Left lung (tissue), 10 donors: ENCODE data around the gene LPAR1. TPM values are rescaled to one million over a fixed set of nuclear protein-coding genes. Genes with fewer than 3 reads are reported as not detected.

Experiments
- ATAC-seq: fragments of 200-7000 bp; cut with Tn5 transposase; one replicate; pipeline ENCODE4 v1.9.1; 2020; ENCODE audit warnings: moderate library complexity
- DNase-seq, 4 donors: peaks; one replicate each; pipeline ENCODE4 v3.0.0-alpha.2; 2013 to 2020
- H3K27ac ChIP-seq, 2 donors: fragments of 200-600 bp; sonication (generic) in 1 of 2; one replicate each; pipeline versions ENCODE4 v1.5.0 to v1.8.0; 2020 to 2021
- H3K27me3 ChIP-seq, 2 donors: fragments of 200-600 bp; sonication (generic) in 1 of 2; one replicate each; pipeline versions ENCODE4 v1.5.0 to v1.8.0; 2020 to 2021
- H3K36me3 ChIP-seq, 2 donors: fragments of 200-600 bp; sonication (generic) in 1 of 2; one replicate each; pipeline versions ENCODE4 v1.5.0 to v1.8.0; 2020 to 2021
- H3K4me1 ChIP-seq, 2 donors: fragments of 200-600 bp; one replicate each; pipeline ENCODE4 v1.8.0; 2021
- H3K4me3 ChIP-seq, 2 donors: fragments of 200-600 bp; sonication (generic) in 1 of 2; one replicate each; pipeline versions ENCODE4 v1.5.0 to v1.8.0; 2020 to 2021; ENCODE audit warnings: mild to moderate bottlenecking in 1 of 2
- H3K9me3 ChIP-seq, 2 donors: fragments of 200-600 bp; sonication (generic) in 1 of 2; one replicate each; pipeline versions ENCODE4 v1.5.0 to v1.8.0; 2020 to 2021
- intact Hi-C, 2 donors: fragments of 100-400 bp; cut with DNase I; formaldehyde crosslinking; loops; one replicate each; pipeline versions ENCODE4 v1.11.2 to v1.14.2; 2022
- polyA plus RNA-seq, 6 donors: library from polyadenylated mRNA; unstranded; fragments of 120-200 nt; gene quantifications; one replicate each; pipeline ENCODE4 v1.2.1, GENCODE V29; 2013; ENCODE audit not compliant: insufficient read length in 6 of 6
- total RNA-seq, 2 donors: library from RNA; stranded (reverse); fragmentation: NEBNext Ultra II Directional; extraction: Animal tissue kit (Norgen Biotek cat#: 25700); gene quantifications; one replicate each; pipeline ENCODE4 v1.2.1, GENCODE V29; 2021
- TF ChIP-seq, protein P1 (sequence below), 2 donors: fragments of 200-600 bp; sonication (generic) in 1 of 2; IDR thresholded peaks; one replicate each; pipeline versions ENCODE4 v1.5.0 to v1.8.0; 2021; ENCODE audit warnings: antibody characterized with exemption in 2 of 2
- donor health status: DM: no; HTN: yes; CAD: no.
- donor health status: DM: no; HTN: no; CAD: no.

LPAR1 gene
- total and polyA plus RNA-seq, 8 donors, result 23.3 to 72.7 (median 60.7) TPM

DNA sequence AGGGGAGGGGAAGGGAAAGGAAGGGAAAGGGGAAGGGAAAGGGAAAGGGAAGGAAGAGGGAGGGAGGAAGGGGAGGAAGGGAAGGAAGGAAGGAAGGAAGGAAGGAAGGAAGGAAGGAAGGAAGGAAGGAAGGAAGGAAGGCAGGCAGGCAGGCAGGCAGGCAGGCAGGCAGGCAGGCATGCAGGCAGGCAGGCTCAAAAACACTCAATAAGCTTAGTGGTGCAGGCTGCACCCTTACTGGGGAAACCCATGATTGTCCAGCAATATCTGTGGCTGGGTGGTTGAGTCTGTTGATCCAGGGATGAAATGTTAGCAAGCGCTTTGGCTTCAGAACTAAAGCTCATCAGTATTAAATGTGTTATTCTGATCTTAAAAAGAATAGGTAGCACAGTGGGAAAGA lies 145.6 kb downstream of the LPAR1 start:
- Histone ChIP-seq H3K4me3 (no peak overlapping the region), H3K9me3 (no peaks in the 10 kb centered on the region), H3K27ac (no peak overlapping the region), H3K27me3 (no peaks in the 10 kb centered on the region), H3K4me1 (peaks cover 0 to 7% of the 10 kb centered on the region in 2 donors), H3K36me3 (no peaks in the 10 kb centered on the region)
- ATAC-seq, result no peak
- DNase-seq, result no peak
- TF ChIP-seq, protein P1, sequence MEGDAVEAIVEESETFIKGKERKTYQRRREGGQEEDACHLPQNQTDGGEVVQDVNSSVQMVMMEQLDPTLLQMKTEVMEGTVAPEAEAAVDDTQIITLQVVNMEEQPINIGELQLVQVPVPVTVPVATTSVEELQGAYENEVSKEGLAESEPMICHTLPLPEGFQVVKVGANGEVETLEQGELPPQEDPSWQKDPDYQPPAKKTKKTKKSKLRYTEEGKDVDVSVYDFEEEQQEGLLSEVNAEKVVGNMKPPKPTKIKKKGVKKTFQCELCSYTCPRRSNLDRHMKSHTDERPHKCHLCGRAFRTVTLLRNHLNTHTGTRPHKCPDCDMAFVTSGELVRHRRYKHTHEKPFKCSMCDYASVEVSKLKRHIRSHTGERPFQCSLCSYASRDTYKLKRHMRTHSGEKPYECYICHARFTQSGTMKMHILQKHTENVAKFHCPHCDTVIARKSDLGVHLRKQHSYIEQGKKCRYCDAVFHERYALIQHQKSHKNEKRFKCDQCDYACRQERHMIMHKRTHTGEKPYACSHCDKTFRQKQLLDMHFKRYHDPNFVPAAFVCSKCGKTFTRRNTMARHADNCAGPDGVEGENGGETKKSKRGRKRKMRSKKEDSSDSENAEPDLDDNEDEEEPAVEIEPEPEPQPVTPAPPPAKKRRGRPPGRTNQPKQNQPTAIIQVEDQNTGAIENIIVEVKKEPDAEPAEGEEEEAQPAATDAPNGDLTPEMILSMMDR (IDR thresholded peaks at IDR 0.05), result no peak
- intact Hi-C loops, result no loop called here

DNA sequence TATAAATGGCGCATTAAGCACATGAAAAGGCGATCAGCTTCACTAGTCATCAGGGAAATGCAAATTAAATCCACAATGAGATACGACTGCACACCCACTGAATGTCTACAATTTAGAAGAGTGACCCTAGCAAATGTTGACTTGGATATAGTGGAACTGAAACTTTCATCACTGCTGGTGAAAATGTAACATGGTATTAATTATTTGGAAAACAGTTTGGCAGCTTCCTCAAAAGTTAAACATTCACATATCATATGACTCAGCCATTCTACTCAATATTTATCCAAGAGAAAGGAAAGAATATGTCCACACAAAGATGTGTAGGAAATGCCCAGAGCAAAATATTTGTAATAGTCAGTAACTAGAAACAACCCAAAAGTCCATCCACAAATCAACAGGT lies 146.5 kb downstream of the LPAR1 start:
- DNase-seq (no peak), ATAC-seq (no peak)
- intact Hi-C loops, result no loop called here
- no peak overlapping the region for H3K27ac ChIP-seq
- H3K4me3 ChIP-seq, result no peak overlapping the region
- peaks cover 0 to 7% of the 10 kb centered on the region in 2 donors for H3K4me1 ChIP-seq
- no peaks in the 10 kb centered on the region for H3K36me3 ChIP-seq
- no peaks in the 10 kb centered on the region for H3K9me3 ChIP-seq
- TF ChIP-seq, protein P1 (IDR thresholded peaks at IDR 0.05), result no peak
- H3K27me3 ChIP-seq, result no peaks in the 10 kb centered on the region

DNA sequence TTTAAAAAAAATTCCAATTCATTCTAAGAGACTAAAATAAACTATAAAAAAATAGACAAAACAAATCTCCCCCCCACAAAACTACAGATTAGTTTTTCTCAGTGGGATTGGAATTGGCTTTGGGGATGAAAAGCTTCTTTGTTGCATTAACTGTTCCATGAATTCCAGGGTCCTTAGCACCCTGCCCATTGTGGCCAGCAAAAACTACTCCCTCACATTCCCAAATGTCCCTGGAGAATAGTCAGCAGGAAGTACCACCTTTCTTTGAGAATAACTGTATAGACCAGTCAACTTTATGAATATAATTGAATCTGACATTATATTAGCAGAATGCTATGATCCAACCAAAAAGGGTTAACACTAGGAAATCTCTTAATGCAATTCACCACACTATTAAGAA lies 147.9 kb downstream of the LPAR1 start:
- Histone ChIP-seq H3K27me3 (no peaks in the 10 kb centered on the region), H3K27ac (no peak overlapping the region), H3K4me3 (no peak overlapping the region), H3K36me3 (no peaks in the 10 kb centered on the region), H3K4me1 (peaks cover 0 to 7% of the 10 kb centered on the region in 2 donors), H3K9me3 (no peaks in the 10 kb centered on the region)
- TF ChIP-seq, protein P1 (IDR thresholded peaks at IDR 0.05), result no peak
- intact Hi-C loops, result no loop called here
- ATAC-seq (no peak), DNase-seq (no peak)

DNA sequence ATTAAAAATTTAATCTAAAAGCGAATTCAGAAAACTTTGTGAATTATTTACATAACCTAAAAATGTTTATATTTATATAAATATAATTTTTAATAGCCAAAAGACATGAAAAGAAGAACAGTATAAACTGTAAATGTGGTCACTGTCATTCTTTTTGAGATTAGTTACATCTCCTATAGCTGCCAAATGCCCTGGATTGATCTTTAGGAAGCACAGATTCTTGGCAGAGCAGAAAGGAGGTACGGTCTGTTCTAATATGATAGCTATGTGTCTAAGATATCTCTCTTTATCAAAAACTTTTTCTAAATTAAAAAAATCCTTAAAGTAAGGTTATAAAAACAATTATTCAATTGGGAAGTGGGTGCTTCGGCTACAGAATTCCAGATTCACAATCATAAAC lies 151.0 kb downstream of the LPAR1 start:
- Histone ChIP-seq H3K27ac (peak overlapping the region; percentile 16), H3K9me3 (no peaks in the 10 kb centered on the region), H3K27me3 (no peaks in the 10 kb centered on the region), H3K4me1 (peaks cover 0 to 7% of the 10 kb centered on the region in 2 donors), H3K36me3 (no peaks in the 10 kb centered on the region), H3K4me3 (no peak overlapping the region)
- DNase-seq, result no peak
- TF ChIP-seq, protein P1 (IDR thresholded peaks at IDR 0.05), result no peak
- ATAC-seq, result no peak
- intact Hi-C loops, result no loop called here

DNA sequence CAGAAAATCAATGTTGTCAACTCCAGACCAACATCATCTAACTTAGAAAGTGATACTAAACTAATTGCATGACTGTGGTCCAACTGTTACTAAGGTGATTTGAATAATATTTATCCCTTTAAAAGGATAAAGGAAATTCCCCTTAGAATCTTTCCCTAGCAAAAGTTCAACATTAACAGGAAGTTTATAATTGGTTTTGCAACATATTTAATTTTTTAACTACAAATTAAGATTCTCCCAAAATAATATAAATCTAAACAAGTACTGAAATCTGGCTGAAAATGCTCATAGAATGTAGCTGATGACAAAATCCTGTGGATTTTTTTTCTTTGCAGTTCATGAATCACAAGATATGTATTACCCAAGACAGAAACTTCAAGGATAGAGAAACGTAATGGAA lies 151.4 kb downstream of the LPAR1 start:
- intact Hi-C loops, result no loop called here
- Histone ChIP-seq H3K27ac (peak overlapping the region; percentile 16), H3K27me3 (no peaks in the 10 kb centered on the region), H3K4me1 (peaks cover 0 to 4% of the 10 kb centered on the region in 2 donors), H3K9me3 (no peaks in the 10 kb centered on the region), H3K4me3 (no peak overlapping the region), H3K36me3 (no peaks in the 10 kb centered on the region)
- DNase-seq (peak in 2 of 4 donors; percentile 39 to 48), ATAC-seq (peak; percentile 39)
- TF ChIP-seq, protein P1 (IDR thresholded peaks at IDR 0.05), result no peak
